ENCODE results near the gene PIGU.
A peak's percentile ranks its signal among the peaks of the same experiment; 100 is the strongest.

PIGU gene

DNA sequence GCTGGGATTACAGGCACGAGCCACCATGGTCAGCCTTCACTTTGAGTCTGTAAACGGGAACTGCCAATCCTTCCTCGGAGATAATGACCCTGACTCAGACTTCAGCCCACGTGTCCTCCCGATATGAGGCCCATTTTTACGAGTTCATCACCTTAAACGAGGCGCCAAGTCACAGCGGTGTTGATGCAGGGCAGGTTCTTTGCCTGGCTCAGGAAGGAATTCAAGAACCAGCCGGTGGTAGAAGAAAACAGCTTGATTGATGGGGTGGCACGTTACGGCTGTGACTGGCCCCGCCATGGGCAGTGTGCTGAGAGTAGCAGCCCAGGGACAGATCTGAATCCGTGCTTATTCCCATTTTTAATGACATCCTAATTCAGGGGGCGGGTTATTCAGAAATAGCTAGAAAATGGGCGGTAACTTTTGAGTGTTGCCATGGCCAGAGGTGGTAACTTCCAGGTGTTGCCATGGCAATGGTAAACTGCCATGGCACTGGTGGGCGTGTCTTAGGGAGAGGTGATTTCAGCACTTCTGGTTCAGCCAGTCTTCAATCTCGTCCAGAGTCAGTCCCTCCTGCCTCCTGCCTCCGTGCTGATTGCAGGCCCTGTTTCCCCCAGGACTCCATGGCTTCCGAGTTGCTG lies 127.5 kb downstream of the PIGU start:
- no peak for DNase-seq

- DNase-seq: no peak
Observed at GRCh38 chr20:34547844-34548613, 128.9 kb downstream of the PIGU start.

- DNase-seq: no peak
Observed at GRCh38 chr20:34546751-34547181, 130.1 kb downstream of the PIGU start.

DNA sequence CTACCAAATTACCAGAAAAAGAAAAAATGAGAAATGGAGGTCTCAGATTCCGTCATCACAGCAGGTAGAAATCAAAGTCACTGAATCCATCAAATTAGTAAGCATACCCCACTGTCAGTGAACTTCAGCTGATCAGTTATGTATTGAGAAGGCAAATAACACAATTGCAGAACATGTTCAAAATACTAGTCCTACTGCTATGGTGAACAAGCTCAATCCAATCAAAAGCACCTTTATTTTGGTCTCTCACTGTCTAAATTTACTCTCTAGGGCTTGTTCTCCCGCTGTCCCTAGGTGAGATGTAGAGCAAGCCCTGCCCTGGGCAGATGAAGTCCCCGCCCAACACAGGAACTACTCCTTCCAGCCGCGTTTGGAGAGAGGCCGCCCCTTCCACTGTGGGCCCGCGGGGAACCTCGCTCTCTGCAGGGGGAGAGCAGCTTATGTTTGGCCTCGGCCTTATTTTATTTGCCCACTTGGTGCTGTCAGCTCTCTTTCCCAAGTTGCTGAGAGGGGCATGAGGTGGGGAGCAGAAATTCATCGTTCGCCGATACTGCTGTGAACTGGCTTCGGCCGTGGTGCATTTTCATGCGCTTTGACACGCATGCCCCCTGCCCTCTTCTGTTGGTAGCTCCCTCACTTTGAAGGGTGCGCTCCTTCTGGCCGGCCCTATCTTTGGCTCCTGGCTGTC lies 132.6 kb downstream of the PIGU start:
- DNase-seq: peak in 1 of 2 donors; percentile 15

DNA sequence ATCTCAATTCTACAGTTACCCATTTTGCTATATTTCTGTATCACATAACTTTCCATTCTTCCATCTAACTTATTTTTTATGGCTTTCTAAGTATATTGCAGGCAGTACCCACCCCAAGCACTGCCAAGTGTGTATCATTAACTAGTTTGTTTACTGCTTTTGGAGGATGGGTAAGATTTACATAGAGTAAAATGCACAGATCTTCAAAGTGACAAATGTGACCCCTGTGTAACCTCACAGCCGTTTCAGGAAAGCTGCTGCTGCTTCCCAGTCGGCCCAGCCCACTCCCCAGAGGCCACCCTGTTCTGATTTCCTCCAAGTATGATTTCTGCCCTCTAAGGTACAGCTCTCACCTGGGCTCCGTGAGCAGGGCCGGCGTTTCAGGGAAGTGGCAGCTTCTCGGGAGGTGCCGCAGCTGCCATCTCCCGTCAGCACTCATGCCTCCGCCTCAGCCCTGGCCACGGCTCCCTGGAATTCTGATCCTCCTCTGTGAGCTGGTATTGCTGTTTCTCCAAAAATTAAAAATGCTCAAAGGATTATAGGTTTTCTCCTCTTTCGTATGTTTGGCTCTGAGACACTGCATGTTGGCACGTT lies 133.3 kb downstream of the PIGU start:
- DNase-seq: no peak

GRCh38 chr20:34542439-34542838 lies 134.5 kb downstream of the PIGU start:
- DNase-seq: no peak

GRCh38 chr20:34541917-34542316 lies 135.0 kb downstream of the PIGU start:
- no peak for DNase-seq

DNA sequence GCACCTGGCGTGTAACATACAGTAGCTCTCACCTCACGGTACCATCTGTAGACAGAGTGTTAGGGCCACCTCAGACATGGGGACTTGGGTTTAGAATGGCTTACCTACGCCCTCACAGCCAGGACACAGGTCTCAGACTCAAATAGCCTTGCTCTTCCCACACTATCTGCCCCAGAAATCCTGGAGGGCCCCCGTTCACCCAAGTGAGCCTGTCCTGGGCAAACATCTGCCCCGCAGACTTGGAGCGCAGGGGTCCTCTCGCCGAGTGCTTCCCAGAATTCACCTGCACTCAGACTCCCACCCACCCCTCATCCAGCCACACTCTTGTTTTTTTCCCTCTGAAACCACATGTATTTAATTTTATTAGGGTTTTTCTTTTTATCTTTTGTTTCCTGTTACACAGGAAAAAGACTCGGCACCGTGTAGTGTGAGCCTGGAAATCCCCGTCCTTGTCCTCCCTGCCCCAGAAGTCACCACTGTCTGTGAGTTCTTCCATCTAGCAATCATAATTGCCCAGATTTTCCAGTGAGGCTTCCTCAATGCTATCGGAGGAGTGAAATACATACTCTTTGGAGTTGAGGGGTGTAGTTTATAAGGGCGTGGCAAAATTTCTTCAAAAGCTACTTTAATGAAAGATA lies 135.5 kb downstream of the PIGU start:
- DNase-seq: peak; percentile 29 to 45

- DNase-seq: no peak
Observed at GRCh38 chr20:34540596-34541263, 136.2 kb downstream of the PIGU start.

GRCh38 chr20:34539756-34540155 lies 137.1 kb downstream of the PIGU start:
- DNase-seq: no peak

- DNase-seq: peak; percentile 32 to 58
Observed at GRCh38 chr20:34538671-34539123, 138.2 kb downstream of the PIGU start.

GRCh38 chr20:34537651-34538050 lies 139.2 kb downstream of the PIGU start:
- no peak for DNase-seq

GRCh38 chr20:34536798-34537394 lies 140.0 kb downstream of the PIGU start:
- peak; percentile 52 to 56 for DNase-seq

DNA sequence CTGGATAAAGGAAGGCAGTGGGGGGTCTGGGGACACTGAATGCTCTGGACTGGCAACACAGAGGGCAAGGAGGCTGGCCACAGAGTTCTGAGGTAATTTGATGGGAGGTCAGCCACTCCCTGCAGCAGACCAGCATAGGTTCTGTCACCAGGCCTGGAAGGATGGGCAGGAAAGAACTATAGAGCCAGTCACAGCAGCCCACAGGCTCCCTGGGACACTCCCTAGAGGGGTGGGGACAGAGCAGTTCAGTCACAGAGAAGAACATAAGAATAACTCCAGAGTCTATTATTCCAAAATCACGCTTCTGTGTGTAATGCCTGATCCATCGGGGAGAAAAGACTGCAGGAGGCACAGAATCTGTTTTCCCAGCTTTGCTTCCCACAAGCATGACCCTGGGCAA lies 141.0 kb downstream of the PIGU start:
- DNase-seq: no peak

- no peak for DNase-seq
Observed at GRCh38 chr20:34535301-34535840, 141.5 kb downstream of the PIGU start.

- DNase-seq: no peak
Observed at GRCh38 chr20:34534391-34535165, 142.3 kb downstream of the PIGU start.

DNA sequence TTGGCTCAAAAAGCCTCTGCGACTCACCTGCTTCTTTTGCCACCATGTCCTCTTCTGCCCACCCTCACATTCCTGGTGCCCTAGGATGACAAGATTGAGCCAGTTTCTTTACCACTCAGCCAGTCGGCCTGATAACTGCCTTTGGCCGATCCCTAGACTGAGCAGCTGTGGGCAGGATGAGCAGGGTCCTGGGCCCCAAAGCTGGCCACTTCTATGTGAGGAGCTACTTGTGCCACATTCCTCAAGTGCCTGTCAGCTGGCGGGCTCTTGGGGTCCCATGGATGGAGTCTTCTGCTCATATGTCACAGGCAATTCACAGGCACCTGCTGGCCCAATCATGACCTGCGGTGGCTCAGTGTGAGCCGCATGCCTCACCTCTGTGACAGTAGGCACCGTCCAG lies 144.1 kb downstream of the PIGU start:
- no peak for DNase-seq

DNA sequence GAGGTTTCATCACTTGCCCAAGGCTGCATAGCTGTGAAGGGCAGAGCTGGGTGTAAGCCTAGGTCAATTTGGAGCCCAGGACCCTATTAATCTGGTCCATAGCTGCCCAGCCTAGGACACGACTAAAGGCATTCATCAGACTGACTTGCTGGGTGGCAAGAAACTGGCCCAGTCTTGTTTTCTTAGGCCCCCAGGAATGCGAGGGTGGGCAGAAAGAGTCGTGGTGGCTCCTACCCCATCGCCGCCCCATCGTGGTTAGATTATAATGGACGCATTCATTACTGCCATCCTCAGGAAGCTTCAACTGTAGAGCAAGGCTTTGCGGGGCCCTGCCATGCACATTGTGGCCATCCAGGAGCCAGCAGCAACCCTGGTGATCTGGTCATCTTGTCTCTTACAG lies 144.6 kb downstream of the PIGU start:
- no peak for DNase-seq

DNA sequence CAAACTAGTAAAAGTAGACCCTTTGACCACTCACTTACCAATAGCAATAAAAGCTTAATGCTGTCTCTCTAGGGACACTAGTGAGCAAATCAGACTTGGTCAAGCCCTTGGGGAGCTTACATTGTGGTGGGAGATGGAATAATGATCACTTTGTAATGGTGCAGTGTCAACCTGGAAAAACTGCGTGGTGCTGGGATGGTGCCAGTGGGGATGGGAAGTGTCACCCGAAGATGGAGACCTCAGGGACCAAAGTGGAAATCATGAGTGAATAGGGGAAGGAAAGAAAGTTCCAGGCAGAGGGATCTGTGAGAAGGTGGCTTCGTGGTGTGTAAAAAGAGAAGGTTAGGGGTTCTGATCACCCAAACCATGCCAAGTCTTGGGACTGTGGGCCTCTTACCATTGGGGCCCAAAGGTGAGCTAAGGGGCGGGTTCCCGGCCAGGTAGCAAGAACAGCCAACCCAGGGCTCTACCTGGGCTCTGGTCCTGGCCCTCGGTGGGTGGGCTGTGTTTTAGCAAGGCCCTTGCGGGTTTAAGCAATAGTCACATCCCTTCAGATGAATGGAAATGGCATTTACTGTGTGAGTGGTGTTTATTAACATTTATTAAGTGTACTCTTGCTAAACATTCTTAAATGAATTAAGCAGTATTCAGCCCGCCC lies 145.2 kb downstream of the PIGU start:
- no peak for DNase-seq

DNA sequence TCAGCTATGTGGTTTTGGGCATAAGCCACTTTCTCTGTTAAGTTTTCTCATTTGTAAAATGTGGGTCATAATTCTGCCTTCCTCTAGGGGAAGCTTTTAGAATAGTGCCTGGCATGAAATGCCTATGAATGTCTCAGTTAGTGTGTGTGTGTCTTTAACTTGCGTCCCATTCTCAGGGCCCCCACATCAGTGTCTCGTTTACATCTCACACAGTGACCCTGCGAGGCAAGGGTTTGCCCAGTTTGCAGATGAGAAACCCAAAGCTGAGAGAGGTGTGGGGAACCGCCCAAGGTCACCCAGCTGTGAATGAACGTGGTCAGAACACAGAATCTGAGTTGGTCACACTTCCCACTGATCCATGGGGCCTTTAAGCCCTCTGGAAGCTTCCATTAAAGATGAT lies 146.6 kb downstream of the PIGU start:
- no peak for DNase-seq
